Fibroblast of skin of scalp (primary cell): ENCODE results near the gene CFAP100.

ENCODE experiments used
- DNase-seq: peaks from one replicate; pipeline ENCODE4 v3.0.0-alpha.2; 2013

Gene CFAP100

GRCh38 chr3:126377211-126377610 lies 17.5 kb upstream of the CFAP100 start:
- DNase-seq, result no peak

- DNase-seq, result no peak
These were observed 16.4 kb upstream of the CFAP100 start for GRCh38 chr3:126378341-126378751.

GRCh38 chr3:126380011-126380768 lies 14.5 kb upstream of the CFAP100 start:
- DNase-seq, result no peak

- DNase-seq, result no peak
These were observed 12.7 kb upstream of the CFAP100 start for GRCh38 chr3:126381966-126382365.

- DNase-seq, result peak; percentile 77
These were observed 5.5 kb upstream of the CFAP100 start for GRCh38 chr3:126389112-126389793.

GRCh38 chr3:126389794-126390146 lies 4.9 kb upstream of the CFAP100 start:
- DNase-seq, result no peak

- no peak for DNase-seq
These were observed 4.5 kb upstream of the CFAP100 start for GRCh38 chr3:126390201-126390600.

- DNase-seq, result no peak
These were observed 4.0 kb upstream of the CFAP100 start for GRCh38 chr3:126390751-126391150.

GRCh38 chr3:126391631-126392030 lies 3.1 kb upstream of the CFAP100 start:
- no peak for DNase-seq

- DNase-seq, result no peak
These were observed 2.5 kb upstream of the CFAP100 start for GRCh38 chr3:126392246-126392645.

- no peak for DNase-seq
These were observed 1.1 kb upstream of the CFAP100 start for GRCh38 chr3:126393563-126393962.

- DNase-seq, result no peak
These were observed 240 bp downstream of the CFAP100 start for GRCh38 chr3:126394977-126395321.

GRCh38 chr3:126395846-126396513 lies 1.3 kb downstream of the CFAP100 start:
- no peak for DNase-seq

- no peak for DNase-seq
These were observed 1.8 kb downstream of the CFAP100 start for GRCh38 chr3:126396536-126396935.

GRCh38 chr3:126397610-126398422 lies 3.1 kb downstream of the CFAP100 start:
- no peak for DNase-seq

GRCh38 chr3:126398423-126399350 lies 4.0 kb downstream of the CFAP100 start:
- DNase-seq, result no peak

GRCh38 chr3:126399351-126399735 lies 4.6 kb downstream of the CFAP100 start:
- no peak for DNase-seq

- DNase-seq, result no peak
These were observed 5.0 kb downstream of the CFAP100 start for GRCh38 chr3:126399756-126400155.

GRCh38 chr3:126401611-126402160 lies 7.0 kb downstream of the CFAP100 start:
- no peak for DNase-seq

GRCh38 chr3:126402178-126402577 lies 7.5 kb downstream of the CFAP100 start:
- no peak for DNase-seq

- no peak for DNase-seq
These were observed 8.1 kb downstream of the CFAP100 start for GRCh38 chr3:126402666-126403302.
